HepG2 (cell line): ENCODE measurements around the gene ARL15. TPM values are rescaled to one million over a fixed set of nuclear protein-coding genes. Genes with fewer than 3 reads are reported as not detected.

Experiments
- ATAC-seq: fragments of 200-7000 bp; cut with Tn5 transposase; 3 replicates; pipeline ENCODE4 v1.9.1; 2020; ENCODE audit warnings: mild to moderate bottlenecking, moderate library complexity
- BruUV-seq: library from RNA; stranded (reverse); fragments of 400-500 nt; replicated peaks from 2 replicates; lab custom pipeline; 2021; lab: Mats Ljungman, UMichigan
- CTCF ChIA-PET: fragments of 300-600 bp; formaldehyde crosslinking; extraction: SDS; loops from one replicate; lab custom pipeline; 2021; ENCODE audit warnings: low total read pairs, inconsistent platforms, low intra/inter-chr PET ratio; lab: Yijun Ruan, JAX
- POLR2A ChIA-PET: fragments of 350-600 bp; sonication (Branson Sonifier 250); formaldehyde crosslinking; loops from one replicate; lab custom pipeline; 2020; ENCODE audit warnings: antibody characterized with exemption, inconsistent platforms; lab: Yijun Ruan, JAX
- DNase-seq: peaks from one replicate; pipeline ENCODE4 v3.0.0-alpha.2; 2015; ENCODE audit warnings: low spot score
- FAIRE-seq: peaks from 3 replicates; lab custom pipeline; 2011; peaks lifted over from hg19 to GRCh38; lab: Jason Lieb, UNC
- H2AFZ ChIP-seq: one replicate; pipeline ENCODE4 v1.6.1; 2011; ENCODE audit warnings: low read length, inconsistent platforms
- H3K27ac ChIP-seq: fragments of 300-600 bp; 3 replicates; pipeline ENCODE4 v1.8.0; 2011; ENCODE audit warnings: mixed run types, mild to moderate bottlenecking, mixed read lengths, low read length, inconsistent platforms; ENCODE audit not compliant: insufficient read depth; ENCODE audit errors: extremely low read length
- H3K27me3 ChIP-seq, 2 experiments: fragments of 200-600 bp in 1 of 2; 2 replicates in 1 of 2; 3 replicates in 1 of 2; pipeline versions ENCODE4 v1.6.0 to v1.8.0; 2011; ENCODE audit warnings: low read length in 2 of 2, mild to moderate bottlenecking in 2 of 2, moderate library complexity in 2 of 2, inconsistent platforms in 1 of 2; ENCODE audit not compliant: insufficient read depth in 2 of 2, control insufficient read depth in 1 of 2
- H3K36me3 ChIP-seq, 2 experiments: fragments of 200-600 bp in 1 of 2; replicated peaks in 1 of 2; 2 replicates in 1 of 2; 3 replicates in 1 of 2; pipeline versions ENCODE4 v1.5.1 to v1.8.0; 2011; ENCODE audit warnings: low read length in 2 of 2, inconsistent platforms in 1 of 2; ENCODE audit not compliant: insufficient read depth in 2 of 2, control insufficient read depth in 1 of 2
- H3K4me1 ChIP-seq: 2 replicates; pipeline ENCODE4 v1.5.1; 2012; ENCODE audit warnings: low read length, inconsistent platforms; ENCODE audit not compliant: insufficient read depth
- H3K4me2 ChIP-seq: 2 replicates; pipeline ENCODE4 v1.6.0; 2011; ENCODE audit warnings: low read depth, low read length, inconsistent platforms
- H3K4me3 ChIP-seq, 3 experiments: fragments of 200-600 bp in 1 of 3; sonication (generic), shearing (Covaris generic) in 1 of 3; replicated peaks in 1 of 3; 2 replicates each; pipeline ENCODE4 v1.5.1; 2011 to 2016; ENCODE audit warnings: low read length in 3 of 3, inconsistent platforms in 2 of 3, low read depth in 2 of 3, mild to moderate bottlenecking in 2 of 3, control low read depth in 1 of 3, mixed read lengths in 1 of 3; ENCODE audit not compliant: insufficient read depth in 1 of 3
- H3K79me2 ChIP-seq: one replicate; pipeline ENCODE4 v1.6.1; 2011; ENCODE audit warnings: low read length, inconsistent platforms; ENCODE audit not compliant: insufficient read depth
- H3K9ac ChIP-seq: 2 replicates; pipeline ENCODE4 v1.6.0; 2011; ENCODE audit warnings: mild to moderate bottlenecking, low read depth, low read length, inconsistent platforms; ENCODE audit not compliant: insufficient read depth
- H3K9me3 ChIP-seq: 2 replicates; pipeline ENCODE4 v1.5.1; 2012; ENCODE audit warnings: mild to moderate bottlenecking, low read length
- H4K20me1 ChIP-seq: 2 replicates; pipeline ENCODE4 v1.6.0; 2011; ENCODE audit warnings: inconsistent platforms, mild to moderate bottlenecking, low read length, moderate library complexity; ENCODE audit not compliant: insufficient read depth
- ATF6 ChIP-seq: sonication (generic); formaldehyde crosslinking; conservative IDR thresholded peaks from 2 replicates; pipeline ENCODE4 v1.4.0; 2020; ENCODE audit warnings: missing genetic modification reagents
- MIXL1 ChIP-seq: IDR thresholded peaks from 2 replicates; pipeline ENCODE4 v1.6.1; 2016
- MXI1 ChIP-seq: IDR thresholded peaks from 3 replicates; pipeline ENCODE4 v1.6.1; 2012; ENCODE audit warnings: low read depth, low read length, inconsistent platforms, borderline replicate concordance
- RNF2 ChIP-seq: fragments of 450-650 bp; conservative IDR thresholded peaks from 2 replicates; pipeline ENCODE4 v1.6.1; 2016; ENCODE audit warnings: low read depth
- SRF ChIP-seq: IDR thresholded peaks from 2 replicates; pipeline ENCODE4 v1.6.1; 2011; ENCODE audit warnings: mild to moderate bottlenecking, low read depth, low read length, moderate library complexity
- ZBTB8A ChIP-seq: sonication (generic); formaldehyde crosslinking; IDR thresholded peaks from 2 replicates; pipeline ENCODE4 v1.4.0; 2020; ENCODE audit warnings: mild to moderate bottlenecking, low read depth, missing genetic modification reagents, borderline replicate concordance
- ZNF614 ChIP-seq: IDR thresholded peaks from 2 replicates; pipeline ENCODE4 v1.6.1; 2018; ENCODE audit warnings: missing biosample characterization, missing genetic modification reagents, inconsistent platforms, borderline replicate concordance
- WGBS: methylation state at CpG from one replicate; pipeline ENCODE4 v1.1.6; 2017; ENCODE audit warnings: low lambda C conversion rate; 5-methylcytosine and 5-hydroxymethylcytosine counted together
- in situ Hi-C: cut with HindIII; loops from 2 replicates; pipeline ENCODE4 v1.10.0; 2017; ENCODE audit warnings: low pct_unique_long_range_greater_than_20kb; ENCODE audit not compliant: extremely low pct_ligation_motif_present
- intact Hi-C: fragments of 100-400 bp; cut with micrococcal nuclease; formaldehyde crosslinking; loops from one replicate; pipeline ENCODE4 v1.10.0; 2022; ENCODE audit not compliant: unreplicated experiment
- polyA plus RNA-seq, 8 experiments: library from polyadenylated mRNA; depleted of rRNA in 3 of 8; stranded (reverse) in 7 of 8; unstranded in 1 of 8; fragments of >200 nt; fragmentation: Illumina TruSeq in 4 of 8; extraction: Trizol in 4 of 8; gene quantifications; 2 replicates each; pipeline versions ENCODE4 v1.2.1 to v1.2.3, GENCODE V29; 2011 to 2016; ENCODE audit warnings: low read depth in 4 of 8, missing spikeins in 1 of 8, mixed read lengths in 1 of 8; ENCODE audit not compliant: insufficient read depth in 1 of 8
- total RNA-seq, 5 experiments: library from RNA; depleted of rRNA; stranded (reverse); fragments of >200 nt; fragmentation: Illumina TruSeq; extraction: Trizol; gene quantifications; 2 replicates each; pipeline ENCODE4 v1.2.3, GENCODE V29; 2016; ENCODE audit warnings: low read depth in 1 of 5

The ARL15 gene
- total and polyA plus RNA-seq, 2 of the 13 experiments (the other 11 are each of a cell fraction or from before 2014, with no cell fraction given) = 2.5 to 7.7 TPM

- ATAC-seq = no peak
- intact Hi-C loops = loop anchor here (10.0 kb wide), 1 partner anchor 259 kb away; no protein-coding TSS in a partner anchor
- H3K4me1 ChIP-seq = no peaks in the 10 kb centered on the region
- H3K79me2 ChIP-seq = no peaks in the 10 kb centered on the region
- TF ChIP-seq SRF (no peak), MIXL1 (CRISPR knock-in tag) (no peak), ZNF614 (CRISPR knock-in tag) (no peak), ZBTB8A (CRISPR knock-in tag) (no peak), RNF2 (no peak), ATF6 (CRISPR knock-in tag) (no peak), MXI1 (no peak)
- TF ChIP-seq, all 625 proteins: peak for 0
- ChIA-PET CTCF (no interaction called here), POLR2A (no interaction called here)
- no peak overlapping the region for H2AFZ ChIP-seq
- no peaks in the 10 kb centered on the region for H3K9me3 ChIP-seq
- no peaks in the 10 kb centered on the region for H3K36me3 ChIP-seq
- no peak overlapping the region for H3K4me3 ChIP-seq
- no peaks in the 10 kb centered on the region for H4K20me1 ChIP-seq
- WGBS = 81% methylated on average over 10 of the region's 10 CpGs
- H3K9ac ChIP-seq = no peak overlapping the region
- H3K27me3 ChIP-seq = no peaks in the 10 kb centered on the region
- FAIRE-seq = no peak
- H3K27ac ChIP-seq = no peak overlapping the region
- H3K4me2 ChIP-seq = no peak overlapping the region
- DNase-seq = no peak
- in situ Hi-C loops = loop anchor here (10.0 kb wide), 1 partner anchor 1049 kb away; no protein-coding TSS in a partner anchor
- BruUV-seq = no TSS peak
Measured at GRCh38 chr5:54224103-54224826, 86.1 kb downstream of the ARL15 start.
